IPS DF 6.9 (cell line): Measurements from ENCODE around the gene CNOT10.
A peak's percentile ranks its signal among the peaks of the same experiment; 100 is the strongest.

Experiments
- DNase-seq: peaks from one replicate; pipeline ENCODE4 v3.0.0-alpha.2; 2013; ENCODE audit warnings: low read depth, low spot score
- H3K27ac ChIP-seq: one replicate; pipeline ENCODE4 v1.5.1; 2013; ENCODE audit warnings: low read length, control low read depth
- H3K27me3 ChIP-seq: 2 replicates; pipeline ENCODE4 v1.6.1; 2013; ENCODE audit warnings: mild to moderate bottlenecking, low read length; ENCODE audit not compliant: control insufficient read depth, insufficient read depth
- H3K36me3 ChIP-seq: 2 replicates; pipeline ENCODE4 v1.6.1; 2013; ENCODE audit warnings: low read length; ENCODE audit not compliant: control insufficient read depth, insufficient read depth
- H3K4me1 ChIP-seq: 2 replicates; pipeline ENCODE4 v1.6.1; 2013; ENCODE audit warnings: low read length; ENCODE audit not compliant: control insufficient read depth, insufficient read depth
- H3K4me3 ChIP-seq: 2 replicates; pipeline ENCODE4 v1.5.1; 2013; ENCODE audit warnings: mild to moderate bottlenecking, low read length
- H3K9me3 ChIP-seq: 2 replicates; pipeline ENCODE4 v1.6.1; 2013; ENCODE audit warnings: low read length, inconsistent platforms; ENCODE audit not compliant: control insufficient read depth, insufficient read depth
- WGBS: extraction: QIAGEN DNeasy Blood & Tissue Kit; methylation state at CpG from one replicate; pipeline ENCODE4 v1.1.7; 2013; ENCODE audit warnings: mixed read lengths, missing lambda C conversion rate; ENCODE audit not compliant: insufficient read length, insufficient coverage; 5-methylcytosine and 5-hydroxymethylcytosine counted together

CNOT10 gene

GRCh38 chr3:32816439-32817256 is 131.7 kb downstream of the CNOT10 start:
- DNase-seq: peak; percentile 74

GRCh38 chr3:32817257-32817557 is 132.2 kb downstream of the CNOT10 start:
- no peak for DNase-seq
- Histone ChIP-seq H3K27ac (no peak overlapping the region), H3K9me3 (no peaks in the 10 kb centered on the region), H3K27me3 (no peaks in the 10 kb centered on the region), H3K4me1 (peaks cover 2% of the 10 kb centered on the region; the same call in 1 of the 2 replicates), H3K36me3 (peaks cover 30% of the 10 kb centered on the region), H3K4me3 (peak overlapping the region; percentile 99)
- WGBS: no CpG with 5 or more reads among the region's 49 CpGs

More at GRCh38 chr3:32816439-32817256, 131.7 kb downstream of the CNOT10 start:
- Histone ChIP-seq H3K4me3 (peak overlapping the region; percentile 99), H3K27me3 (no peaks in the 10 kb centered on the region), H3K27ac (no peak overlapping the region), H3K4me1 (peaks cover 2% of the 10 kb centered on the region; the same call in 1 of the 2 replicates), H3K36me3 (peaks cover 28% of the 10 kb centered on the region), H3K9me3 (no peaks in the 10 kb centered on the region)
- WGBS: no CpG with 5 or more reads among the region's 85 CpGs

DNA sequence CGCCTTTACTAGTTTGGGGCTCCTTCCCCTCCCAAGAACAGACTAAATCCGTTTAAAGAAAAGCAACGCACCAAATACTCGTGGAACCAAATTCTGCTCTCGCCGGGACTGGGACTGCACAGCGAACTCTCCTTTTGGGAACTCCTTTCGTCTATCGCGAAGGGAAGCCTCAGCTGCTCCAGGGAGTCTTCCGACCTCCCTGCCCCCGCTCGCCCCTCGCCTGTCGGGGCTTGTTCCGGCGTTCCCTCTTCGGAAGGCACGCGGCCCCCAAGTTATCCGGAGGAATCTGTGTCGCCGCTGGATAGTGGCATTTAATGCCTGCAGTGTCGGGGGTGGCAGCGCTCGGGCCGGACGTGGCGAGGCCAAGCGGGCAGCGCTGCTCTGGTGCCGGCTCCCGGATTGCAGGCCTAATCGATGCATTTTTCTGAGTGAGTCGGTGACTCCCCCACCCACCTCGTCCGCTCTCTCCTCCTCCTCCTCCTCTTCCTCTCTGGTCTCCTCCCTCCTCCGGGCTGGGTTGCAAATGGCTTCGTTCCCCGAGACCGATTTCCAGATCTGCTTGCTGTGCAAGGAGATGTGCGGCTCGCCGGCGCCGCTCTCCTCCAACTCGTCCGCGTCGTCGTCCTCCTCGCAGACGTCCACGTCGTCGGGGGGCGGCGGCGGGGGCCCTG is 132.7 kb downstream of the CNOT10 start, which contains the start of gene TRIM71:
Gene TRIM71 (plus strand): TSS at position 440 of the 671 bp plus-strand sequence. CDS start 84 bp downstream, at position 524.
- WGBS: no CpG with 5 or more reads among the region's 59 CpGs
- no peak for DNase-seq
- Histone ChIP-seq H3K27ac (no peak within 1 kb of the TSS), H3K4me3 (peak within 1 kb of the TSS; percentile 99), H3K9me3 (no peaks in the 10 kb centered on the region), H3K36me3 (peaks cover 30% of the 10 kb centered on the region), H3K4me1 (peaks cover 2% of the 10 kb centered on the region; the same call in 1 of the 2 replicates), H3K27me3 (no peaks in the 10 kb centered on the region)

DNA sequence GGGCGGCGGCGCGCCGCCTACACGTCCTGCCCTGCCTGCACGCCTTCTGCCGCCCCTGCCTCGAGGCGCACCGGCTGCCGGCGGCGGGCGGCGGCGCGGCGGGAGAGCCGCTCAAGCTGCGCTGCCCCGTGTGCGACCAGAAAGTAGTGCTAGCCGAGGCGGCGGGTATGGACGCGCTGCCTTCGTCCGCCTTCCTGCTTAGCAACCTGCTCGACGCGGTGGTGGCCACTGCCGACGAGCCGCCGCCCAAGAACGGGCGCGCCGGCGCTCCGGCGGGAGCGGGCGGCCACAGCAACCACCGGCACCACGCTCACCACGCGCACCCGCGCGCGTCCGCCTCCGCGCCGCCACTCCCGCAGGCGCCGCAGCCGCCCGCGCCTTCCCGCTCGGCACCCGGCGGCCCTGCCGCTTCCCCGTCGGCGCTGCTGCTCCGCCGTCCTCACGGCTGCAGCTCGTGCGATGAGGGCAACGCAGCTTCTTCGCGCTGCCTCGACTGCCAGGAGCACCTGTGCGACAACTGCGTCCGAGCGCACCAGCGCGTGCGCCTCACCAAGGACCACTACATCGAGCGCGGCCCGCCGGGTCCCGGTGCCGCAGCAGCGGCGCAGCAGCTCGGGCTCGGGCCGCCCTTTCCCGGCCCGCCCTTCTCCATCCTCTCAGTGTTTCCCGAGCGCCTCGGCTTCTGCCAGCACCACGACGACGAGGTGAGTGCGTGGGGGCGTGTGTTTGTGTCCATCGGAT is 133.4 kb downstream of the CNOT10 start:
- Histone ChIP-seq H3K27me3 (no peaks in the 10 kb centered on the region), H3K4me3 (peak overlapping the region; percentile 99), H3K4me1 (peaks cover 2% of the 10 kb centered on the region; the same call in 1 of the 2 replicates), H3K27ac (no peak overlapping the region), H3K9me3 (no peaks in the 10 kb centered on the region), H3K36me3 (peaks cover 30% of the 10 kb centered on the region)
- no peak for DNase-seq
- WGBS: no CpG with 5 or more reads among the region's 111 CpGs

DNA sequence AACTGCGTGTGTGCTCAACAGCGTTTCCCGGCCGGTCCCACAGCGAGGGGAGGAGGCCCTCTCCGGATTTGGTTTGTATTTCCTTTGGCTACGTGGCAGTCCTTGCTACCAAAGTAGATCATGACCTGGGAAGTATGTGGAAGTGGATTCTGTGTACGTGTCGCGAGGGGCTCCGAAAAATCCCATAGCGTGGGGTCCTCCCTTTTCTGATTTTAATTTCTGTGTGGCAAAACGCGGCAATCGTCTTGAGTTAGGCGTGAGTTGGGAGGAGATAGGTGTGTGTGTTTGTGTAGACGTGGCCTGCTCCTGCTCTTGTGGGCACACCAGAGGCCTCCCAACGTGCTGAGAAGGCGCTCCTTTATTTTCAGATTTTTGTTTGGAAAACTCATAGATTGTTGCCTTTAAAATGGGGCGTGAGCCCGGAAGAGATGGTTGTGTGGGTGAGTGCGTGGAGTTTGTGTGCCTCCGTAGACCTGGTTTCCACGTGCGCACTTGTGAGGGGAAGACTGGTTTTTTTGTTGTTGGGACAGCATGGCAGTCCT is 134.1 kb downstream of the CNOT10 start:
- WGBS: no CpG with 5 or more reads among the region's 25 CpGs
- Histone ChIP-seq H3K27me3 (no peaks in the 10 kb centered on the region), H3K4me3 (peak overlapping the region; percentile 99)

GRCh38 chr3:32819551-32820348 is 134.8 kb downstream of the CNOT10 start:
- no peaks in the 10 kb centered on the region for H3K9me3 ChIP-seq
- no peak overlapping the region for H3K27ac ChIP-seq
- no peaks in the 10 kb centered on the region for H3K27me3 ChIP-seq
- DNase-seq: no peak
- H3K4me1 ChIP-seq: peaks cover 5% of the 10 kb centered on the region; the same call in 1 of the 2 replicates
- peak overlapping the region; percentile 99 for H3K4me3 ChIP-seq
- WGBS: no CpG with 5 or more reads among the region's 41 CpGs
- peaks cover 30% of the 10 kb centered on the region for H3K36me3 ChIP-seq

More for the DNA sequence above, 134.1 kb downstream of the CNOT10 start:
- Histone ChIP-seq H3K9me3 (no peaks in the 10 kb centered on the region), H3K4me1 (peaks cover 2% of the 10 kb centered on the region; the same call in 1 of the 2 replicates), H3K27ac (no peak overlapping the region), H3K36me3 (peaks cover 30% of the 10 kb centered on the region)
- DNase-seq: no peak

DNA sequence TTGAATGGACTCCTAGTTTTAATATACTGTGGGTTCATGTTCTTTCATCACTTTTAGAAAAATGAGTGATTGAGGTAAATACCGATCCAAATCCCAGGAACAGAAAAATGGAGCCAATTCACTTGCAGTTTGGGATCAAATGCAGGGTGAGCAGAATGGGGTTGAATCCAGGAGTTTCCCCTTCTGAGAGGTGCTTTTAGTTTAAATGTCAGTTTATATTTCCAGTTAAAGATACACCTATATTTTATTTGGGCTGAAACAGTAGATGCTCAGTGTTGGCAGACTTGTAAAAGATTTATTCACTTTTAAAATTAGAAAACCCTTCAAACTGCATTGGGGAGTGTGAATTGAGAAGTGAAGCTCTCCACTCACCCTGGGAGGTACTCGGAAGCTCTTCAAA is 135.4 kb downstream of the CNOT10 start:
- Histone ChIP-seq H3K4me3 (peak overlapping the region; percentile 99; the same call in 1 of the 2 replicates), H3K27me3 (no peaks in the 10 kb centered on the region), H3K27ac (no peak overlapping the region), H3K4me1 (peaks cover 3% of the 10 kb centered on the region; the same call in 1 of the 2 replicates), H3K36me3 (peaks cover 30% of the 10 kb centered on the region), H3K9me3 (no peaks in the 10 kb centered on the region)
- no CpG with 5 or more reads among the region's 2 CpGs for WGBS
- no peak for DNase-seq

GRCh38 chr3:32820971-32821685 is 136.1 kb downstream of the CNOT10 start:
- no CpG with 5 or more reads among the region's 12 CpGs for WGBS
- Histone ChIP-seq H3K27ac (no peak overlapping the region), H3K9me3 (no peaks in the 10 kb centered on the region), H3K36me3 (peaks cover 30% of the 10 kb centered on the region), H3K4me3 (peak overlapping the region; percentile 99; the same call in 1 of the 2 replicates), H3K4me1 (peaks cover 3% of the 10 kb centered on the region; the same call in 1 of the 2 replicates), H3K27me3 (no peaks in the 10 kb centered on the region)
- DNase-seq: no peak

GRCh38 chr3:32821686-32822296 is 136.8 kb downstream of the CNOT10 start:
- H3K4me1 ChIP-seq: peaks cover 3% of the 10 kb centered on the region; the same call in 1 of the 2 replicates
- peak overlapping the region; percentile 99 for H3K4me3 ChIP-seq
- H3K9me3 ChIP-seq: no peaks in the 10 kb centered on the region
- no peaks in the 10 kb centered on the region for H3K27me3 ChIP-seq
- WGBS: no CpG with 5 or more reads among the region's 44 CpGs
- no peak for DNase-seq
- no peak overlapping the region for H3K27ac ChIP-seq
- peaks cover 30% of the 10 kb centered on the region for H3K36me3 ChIP-seq
